ENCODE results near the gene FAM216A. TPM values are rescaled to one million over a fixed set of nuclear protein-coding genes. Genes with fewer than 3 reads are reported as not detected.
A peak's percentile ranks its signal among the peaks of the same experiment; 100 is the strongest.

The FAM216A gene
- total and polyA plus RNA-seq, 9 of the 15 experiments (the other 6 are each of a cell fraction or from before 2014, with no cell fraction given): 17.2 to 96.9 (median 48.5) TPM

DNA sequence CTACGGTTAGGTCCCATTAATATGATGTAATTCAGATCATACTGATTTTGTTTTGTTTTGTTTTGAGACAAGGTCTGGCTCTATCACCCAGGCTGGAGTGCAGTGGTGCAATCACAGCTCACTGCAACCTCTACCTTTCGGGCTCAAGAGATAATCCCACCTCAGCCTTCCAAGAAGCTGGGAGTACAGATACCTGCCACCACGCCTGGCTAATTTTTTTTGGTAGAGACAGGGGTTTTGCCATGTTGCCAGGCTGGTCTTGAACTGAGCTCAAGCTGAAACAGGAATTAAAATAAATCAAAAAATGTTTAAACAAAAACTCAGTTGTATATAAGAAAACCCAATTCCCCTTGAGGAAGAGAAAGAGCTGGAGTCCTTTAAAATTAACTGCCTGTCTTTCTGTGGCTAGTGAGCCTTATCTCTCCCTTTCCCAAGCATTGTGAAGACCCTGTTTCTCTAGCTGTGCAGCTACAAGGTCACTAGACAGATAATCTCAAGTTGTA, 47.4 kb upstream of the FAM216A start (continued):
- TF ChIP-seq, protein P1, sequence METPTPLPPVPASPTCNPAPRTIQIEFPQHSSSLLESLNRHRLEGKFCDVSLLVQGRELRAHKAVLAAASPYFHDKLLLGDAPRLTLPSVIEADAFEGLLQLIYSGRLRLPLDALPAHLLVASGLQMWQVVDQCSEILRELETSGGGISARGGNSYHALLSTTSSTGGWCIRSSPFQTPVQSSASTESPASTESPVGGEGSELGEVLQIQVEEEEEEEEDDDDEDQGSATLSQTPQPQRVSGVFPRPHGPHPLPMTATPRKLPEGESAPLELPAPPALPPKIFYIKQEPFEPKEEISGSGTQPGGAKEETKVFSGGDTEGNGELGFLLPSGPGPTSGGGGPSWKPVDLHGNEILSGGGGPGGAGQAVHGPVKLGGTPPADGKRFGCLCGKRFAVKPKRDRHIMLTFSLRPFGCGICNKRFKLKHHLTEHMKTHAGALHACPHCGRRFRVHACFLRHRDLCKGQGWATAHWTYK (CRISPR knock-in tag; IDR thresholded peaks at IDR 0.05): no peak
- TF ChIP-seq KDM4B (IDR thresholded peaks at IDR 0.05; ENCODE audit: borderline replicate concordance in 2 of 2, low read depth in 1 of 2): no peak
- TF ChIP-seq, protein P2, sequence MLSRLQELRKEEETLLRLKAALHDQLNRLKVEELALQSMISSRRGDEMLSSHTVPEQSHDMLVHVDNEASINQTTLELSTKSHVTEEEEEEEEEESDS (CRISPR knock-in tag; IDR thresholded peaks at IDR 0.05): no peak
- TF ChIP-seq RB1 (IDR thresholded peaks at IDR 0.05; ENCODE audit: low read depth): no peak
- TF ChIP-seq DDX20 (tag; IDR thresholded peaks at IDR 0.05; ENCODE audit: low read depth): no peak
- no peak for TF ChIP-seq ZNF347 (CRISPR knock-in tag; IDR thresholded peaks at IDR 0.05; ENCODE audit: low read depth)
- TF ChIP-seq, protein P3, sequence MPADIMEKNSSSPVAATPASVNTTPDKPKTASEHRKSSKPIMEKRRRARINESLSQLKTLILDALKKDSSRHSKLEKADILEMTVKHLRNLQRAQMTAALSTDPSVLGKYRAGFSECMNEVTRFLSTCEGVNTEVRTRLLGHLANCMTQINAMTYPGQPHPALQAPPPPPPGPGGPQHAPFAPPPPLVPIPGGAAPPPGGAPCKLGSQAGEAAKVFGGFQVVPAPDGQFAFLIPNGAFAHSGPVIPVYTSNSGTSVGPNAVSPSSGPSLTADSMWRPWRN (IDR thresholded peaks at IDR 0.05; ENCODE audit: low read depth): 0 out of 2 replicates have a peak, but pooled peaks have one; percentile 47
- TF ChIP-seq, protein P4, sequence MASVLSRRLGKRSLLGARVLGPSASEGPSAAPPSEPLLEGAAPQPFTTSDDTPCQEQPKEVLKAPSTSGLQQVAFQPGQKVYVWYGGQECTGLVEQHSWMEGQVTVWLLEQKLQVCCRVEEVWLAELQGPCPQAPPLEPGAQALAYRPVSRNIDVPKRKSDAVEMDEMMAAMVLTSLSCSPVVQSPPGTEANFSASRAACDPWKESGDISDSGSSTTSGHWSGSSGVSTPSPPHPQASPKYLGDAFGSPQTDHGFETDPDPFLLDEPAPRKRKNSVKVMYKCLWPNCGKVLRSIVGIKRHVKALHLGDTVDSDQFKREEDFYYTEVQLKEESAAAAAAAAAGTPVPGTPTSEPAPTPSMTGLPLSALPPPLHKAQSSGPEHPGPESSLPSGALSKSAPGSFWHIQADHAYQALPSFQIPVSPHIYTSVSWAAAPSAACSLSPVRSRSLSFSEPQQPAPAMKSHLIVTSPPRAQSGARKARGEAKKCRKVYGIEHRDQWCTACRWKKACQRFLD (CRISPR knock-in tag; IDR thresholded peaks at IDR 0.05): no peak
- no peak for TF ChIP-seq PYGO2 (tag; IDR thresholded peaks at IDR 0.05)
- no peak for TF ChIP-seq ZNF717 (CRISPR knock-in tag; IDR thresholded peaks at IDR 0.05)
- TF ChIP-seq CREM (IDR thresholded peaks at IDR 0.05; ENCODE audit: low read depth): peak; percentile 22; the same call in 1 of the 2 replicates
- TF ChIP-seq, protein P5, sequence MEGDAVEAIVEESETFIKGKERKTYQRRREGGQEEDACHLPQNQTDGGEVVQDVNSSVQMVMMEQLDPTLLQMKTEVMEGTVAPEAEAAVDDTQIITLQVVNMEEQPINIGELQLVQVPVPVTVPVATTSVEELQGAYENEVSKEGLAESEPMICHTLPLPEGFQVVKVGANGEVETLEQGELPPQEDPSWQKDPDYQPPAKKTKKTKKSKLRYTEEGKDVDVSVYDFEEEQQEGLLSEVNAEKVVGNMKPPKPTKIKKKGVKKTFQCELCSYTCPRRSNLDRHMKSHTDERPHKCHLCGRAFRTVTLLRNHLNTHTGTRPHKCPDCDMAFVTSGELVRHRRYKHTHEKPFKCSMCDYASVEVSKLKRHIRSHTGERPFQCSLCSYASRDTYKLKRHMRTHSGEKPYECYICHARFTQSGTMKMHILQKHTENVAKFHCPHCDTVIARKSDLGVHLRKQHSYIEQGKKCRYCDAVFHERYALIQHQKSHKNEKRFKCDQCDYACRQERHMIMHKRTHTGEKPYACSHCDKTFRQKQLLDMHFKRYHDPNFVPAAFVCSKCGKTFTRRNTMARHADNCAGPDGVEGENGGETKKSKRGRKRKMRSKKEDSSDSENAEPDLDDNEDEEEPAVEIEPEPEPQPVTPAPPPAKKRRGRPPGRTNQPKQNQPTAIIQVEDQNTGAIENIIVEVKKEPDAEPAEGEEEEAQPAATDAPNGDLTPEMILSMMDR (IDR thresholded peaks at IDR 0.05 in 2 of 3, conservative IDR thresholded peaks at IDR 0.05 in 1 of 3; ENCODE audit: insufficient read depth in 2 of 3, low read depth in 1 of 3, low read length in 3 of 3): no peak
- TF ChIP-seq, protein P6, sequence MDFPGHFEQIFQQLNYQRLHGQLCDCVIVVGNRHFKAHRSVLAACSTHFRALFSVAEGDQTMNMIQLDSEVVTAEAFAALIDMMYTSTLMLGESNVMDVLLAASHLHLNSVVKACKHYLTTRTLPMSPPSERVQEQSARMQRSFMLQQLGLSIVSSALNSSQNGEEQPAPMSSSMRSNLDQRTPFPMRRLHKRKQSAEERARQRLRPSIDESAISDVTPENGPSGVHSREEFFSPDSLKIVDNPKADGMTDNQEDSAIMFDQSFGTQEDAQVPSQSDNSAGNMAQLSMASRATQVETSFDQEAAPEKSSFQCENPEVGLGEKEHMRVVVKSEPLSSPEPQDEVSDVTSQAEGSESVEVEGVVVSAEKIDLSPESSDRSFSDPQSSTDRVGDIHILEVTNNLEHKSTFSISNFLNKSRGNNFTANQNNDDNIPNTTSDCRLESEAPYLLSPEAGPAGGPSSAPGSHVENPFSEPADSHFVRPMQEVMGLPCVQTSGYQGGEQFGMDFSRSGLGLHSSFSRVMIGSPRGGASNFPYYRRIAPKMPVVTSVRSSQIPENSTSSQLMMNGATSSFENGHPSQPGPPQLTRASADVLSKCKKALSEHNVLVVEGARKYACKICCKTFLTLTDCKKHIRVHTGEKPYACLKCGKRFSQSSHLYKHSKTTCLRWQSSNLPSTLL (IDR thresholded peaks at IDR 0.05): no peak
- no peak for TF ChIP-seq SAFB (IDR thresholded peaks at IDR 0.05; ENCODE audit: borderline replicate concordance, low read depth, low read length)
- no peak for TF ChIP-seq NCOA4 (IDR thresholded peaks at IDR 0.05; ENCODE audit: partially characterized antibody)
- no peak for TF ChIP-seq ZNF143 (CRISPR knock-in tag; IDR thresholded peaks at IDR 0.05)
- TF ChIP-seq, protein P7, sequence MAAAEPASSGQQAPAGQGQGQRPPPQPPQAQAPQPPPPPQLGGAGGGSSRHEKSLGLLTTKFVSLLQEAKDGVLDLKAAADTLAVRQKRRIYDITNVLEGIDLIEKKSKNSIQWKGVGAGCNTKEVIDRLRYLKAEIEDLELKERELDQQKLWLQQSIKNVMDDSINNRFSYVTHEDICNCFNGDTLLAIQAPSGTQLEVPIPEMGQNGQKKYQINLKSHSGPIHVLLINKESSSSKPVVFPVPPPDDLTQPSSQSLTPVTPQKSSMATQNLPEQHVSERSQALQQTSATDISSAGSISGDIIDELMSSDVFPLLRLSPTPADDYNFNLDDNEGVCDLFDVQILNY (CRISPR knock-in tag; IDR thresholded peaks at IDR 0.05): no peak
- no peak for TF ChIP-seq TCFL5 (CRISPR knock-in tag; conservative IDR thresholded peaks at IDR 0.05)
- TF ChIP-seq ZNF830 (CRISPR knock-in tag; IDR thresholded peaks at IDR 0.05): no peak
- peak; percentile 80 for TF ChIP-seq MTA2 (IDR thresholded peaks at IDR 0.05; ENCODE audit: low read depth)

Data from K562 (cell line).